Measurements from ENCODE around the gene MS4A8. TPM values are rescaled to one million over a fixed set of nuclear protein-coding genes. Genes with fewer than 3 reads are reported as not detected.
"Not testable (repeated sequence)": the region's sequence is repeated elsewhere in the genome, so short reads cannot be mapped to it uniquely, and the experiment has no call there.

Gene MS4A8
- total RNA-seq, 1 donor from 2014 or later: not detected

DNA sequence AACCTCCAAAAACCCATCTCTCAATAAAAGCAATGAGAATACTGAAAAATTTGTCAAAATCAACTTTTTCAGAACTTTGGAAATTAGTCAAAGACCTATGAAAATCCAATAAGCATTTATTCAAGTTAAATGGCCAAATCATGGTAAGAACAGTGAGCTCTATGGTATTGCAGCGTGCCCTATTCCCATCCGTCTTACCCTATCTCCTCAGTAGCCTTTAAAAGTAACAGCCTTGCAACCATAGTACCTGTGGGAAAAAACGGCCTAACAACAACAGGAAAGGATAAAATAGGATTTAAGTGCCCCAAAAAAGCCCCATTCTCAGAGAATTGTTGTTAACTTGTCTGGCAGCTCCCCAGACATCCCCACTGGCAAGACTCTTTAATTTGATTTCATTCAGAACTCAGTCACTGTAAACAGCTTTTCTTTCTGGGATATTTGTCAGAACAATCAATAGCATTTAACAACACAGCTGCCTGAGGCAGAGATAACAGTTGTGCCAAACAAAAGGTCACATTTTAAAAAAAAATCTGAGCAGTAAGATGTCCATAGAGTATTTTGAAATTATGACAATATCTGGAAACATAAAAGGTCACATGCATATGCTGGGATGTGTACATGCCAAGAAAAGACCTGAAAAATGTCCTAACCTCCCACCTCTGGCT lies 18.8 kb upstream of the MS4A8 start:
- Histone ChIP-seq H3K36me3 (no peaks in the 10 kb centered on the region), H3K9me3 (peaks cover 7% of the 10 kb centered on the region), H3K27me3 (no peaks in the 10 kb centered on the region), H3K4me3 (no peak overlapping the region), H3K4me1 (no peaks in the 10 kb centered on the region), H3K27ac (no peak overlapping the region)
- intact Hi-C loops (cut with DNase I): no loop called here
- DNase-seq (no peak), ATAC-seq (no peak)
- TF ChIP-seq, protein P1, sequence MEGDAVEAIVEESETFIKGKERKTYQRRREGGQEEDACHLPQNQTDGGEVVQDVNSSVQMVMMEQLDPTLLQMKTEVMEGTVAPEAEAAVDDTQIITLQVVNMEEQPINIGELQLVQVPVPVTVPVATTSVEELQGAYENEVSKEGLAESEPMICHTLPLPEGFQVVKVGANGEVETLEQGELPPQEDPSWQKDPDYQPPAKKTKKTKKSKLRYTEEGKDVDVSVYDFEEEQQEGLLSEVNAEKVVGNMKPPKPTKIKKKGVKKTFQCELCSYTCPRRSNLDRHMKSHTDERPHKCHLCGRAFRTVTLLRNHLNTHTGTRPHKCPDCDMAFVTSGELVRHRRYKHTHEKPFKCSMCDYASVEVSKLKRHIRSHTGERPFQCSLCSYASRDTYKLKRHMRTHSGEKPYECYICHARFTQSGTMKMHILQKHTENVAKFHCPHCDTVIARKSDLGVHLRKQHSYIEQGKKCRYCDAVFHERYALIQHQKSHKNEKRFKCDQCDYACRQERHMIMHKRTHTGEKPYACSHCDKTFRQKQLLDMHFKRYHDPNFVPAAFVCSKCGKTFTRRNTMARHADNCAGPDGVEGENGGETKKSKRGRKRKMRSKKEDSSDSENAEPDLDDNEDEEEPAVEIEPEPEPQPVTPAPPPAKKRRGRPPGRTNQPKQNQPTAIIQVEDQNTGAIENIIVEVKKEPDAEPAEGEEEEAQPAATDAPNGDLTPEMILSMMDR (IDR thresholded peaks at IDR 0.05): no peak

DNA sequence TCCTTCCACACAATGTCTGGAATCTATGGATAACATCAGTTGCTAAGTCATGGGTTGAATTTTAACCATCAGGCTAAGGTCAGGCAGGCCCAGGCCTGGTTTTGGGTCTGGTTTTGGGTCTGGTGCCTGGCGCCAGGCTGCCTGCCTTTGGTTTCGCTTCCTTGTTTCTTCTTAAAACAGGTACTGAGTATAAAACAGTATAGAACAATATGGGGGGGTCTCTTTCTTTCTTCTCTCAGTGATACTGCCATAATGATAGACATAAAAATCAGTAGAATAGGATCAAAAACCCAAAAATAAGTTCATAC lies 14.9 kb upstream of the MS4A8 start:
- DNase-seq; H3K4me1 ChIP-seq; intact Hi-C loops (cut with DNase I); H3K36me3 ChIP-seq; H3K27ac ChIP-seq; H3K4me3 ChIP-seq; H3K27me3 ChIP-seq; ATAC-seq; H3K9me3 ChIP-seq: not testable (repeated sequence)

DNA sequence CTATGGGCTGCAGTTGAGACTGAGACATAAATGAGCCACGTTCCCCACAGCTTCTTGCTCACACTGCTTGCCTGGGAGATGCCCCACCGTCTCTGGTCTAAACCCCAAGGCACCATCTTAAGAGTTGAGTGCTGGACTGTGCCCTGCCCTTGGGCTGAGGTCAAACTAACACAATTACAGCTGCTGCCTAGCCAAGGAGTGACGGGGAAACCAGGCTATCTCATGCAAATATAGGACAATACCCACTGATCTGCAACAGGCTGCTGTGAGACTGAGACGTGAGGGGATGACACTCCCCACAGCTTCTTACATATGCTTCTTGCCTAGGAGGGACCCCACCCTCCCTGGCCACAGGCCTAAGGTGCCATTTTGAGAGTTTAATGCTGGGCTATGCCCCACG lies 7.8 kb upstream of the MS4A8 start:
- DNase-seq: no peak
- H3K36me3 ChIP-seq: no peaks in the 10 kb centered on the region
- ATAC-seq: no peak
- no peak overlapping the region for H3K4me3 ChIP-seq
- H3K27me3 ChIP-seq: no peaks in the 10 kb centered on the region
- intact Hi-C loops (cut with DNase I): no loop called here
- TF ChIP-seq, protein P1 (IDR thresholded peaks at IDR 0.05): no peak
- no peaks in the 10 kb centered on the region for H3K4me1 ChIP-seq
- H3K27ac ChIP-seq: no peak overlapping the region
- no peaks in the 10 kb centered on the region for H3K9me3 ChIP-seq

- Histone ChIP-seq H3K4me3 (no peak overlapping the region), H3K36me3 (no peaks in the 10 kb centered on the region), H3K27ac (no peak overlapping the region), H3K9me3 (no peaks in the 10 kb centered on the region), H3K27me3 (no peaks in the 10 kb centered on the region), H3K4me1 (no peaks in the 10 kb centered on the region)
- ATAC-seq: no peak
- no peak for DNase-seq
- intact Hi-C loops (cut with DNase I): no loop called here
- TF ChIP-seq, protein P1 (IDR thresholded peaks at IDR 0.05): no peak
Measured at GRCh38 chr11:60699936-60700335, 524 bp downstream of the MS4A8 start.

- Histone ChIP-seq H3K36me3 (no peaks in the 10 kb centered on the region), H3K9me3 (no peaks in the 10 kb centered on the region), H3K4me3 (no peak overlapping the region), H3K27ac (no peak overlapping the region), H3K27me3 (no peaks in the 10 kb centered on the region), H3K4me1 (no peaks in the 10 kb centered on the region)
- ATAC-seq: peak; percentile 85
- intact Hi-C loops (cut with DNase I): no loop called here
- no peak for DNase-seq
- TF ChIP-seq, protein P1 (IDR thresholded peaks at IDR 0.05): peak; percentile 38
Measured at GRCh38 chr11:60700689-60701468, 1.5 kb downstream of the MS4A8 start.

GRCh38 chr11:60701469-60701818 lies 2.0 kb downstream of the MS4A8 start:
- TF ChIP-seq, protein P1 (IDR thresholded peaks at IDR 0.05): no peak
- intact Hi-C loops (cut with DNase I): no loop called here

More at GRCh38 chr11:60701469-60701818, 2.0 kb downstream of the MS4A8 start:
- Histone ChIP-seq H3K36me3 (no peaks in the 10 kb centered on the region), H3K4me3 (no peak overlapping the region), H3K27ac (no peak overlapping the region), H3K9me3 (no peaks in the 10 kb centered on the region), H3K4me1 (no peaks in the 10 kb centered on the region), H3K27me3 (no peaks in the 10 kb centered on the region)
- no peak for DNase-seq
- no peak for ATAC-seq

Measured in upper lobe of right lung (tissue), 1 donor.